Stimulated activated CD4-positive, alpha-beta T cell treated with anti-CD3 and anti-CD28 coated beads, TNF-alpha, amount 100 ng/mL, for 24 hours (primary cell): Measurements from ENCODE around the gene DYNC1LI1.

Experiments
- DNase-seq, 3 experiments: peaks; one replicate each; pipeline ENCODE4 v3.0.0-alpha.2; 2020; ENCODE audit warnings: low read depth in 3 of 3

Gene DYNC1LI1

GRCh38 chr3:32492684-32493436 lies 77.8 kb downstream of the DYNC1LI1 start:
- DNase-seq, result no peak

- DNase-seq, result no peak
Measured at GRCh38 chr3:32488474-32489008, 82.1 kb downstream of the DYNC1LI1 start.

- DNase-seq, result no peak
Measured at GRCh38 chr3:32487781-32488473, 82.7 kb downstream of the DYNC1LI1 start.

GRCh38 chr3:32484436-32484835 lies 86.2 kb downstream of the DYNC1LI1 start:
- no peak for DNase-seq

- DNase-seq, result no peak
Measured at GRCh38 chr3:32483772-32484171, 86.9 kb downstream of the DYNC1LI1 start.

GRCh38 chr3:32482693-32483092 lies 88.0 kb downstream of the DYNC1LI1 start:
- DNase-seq, result no peak

- no peak for DNase-seq
Measured at GRCh38 chr3:32481791-32482631, 88.6 kb downstream of the DYNC1LI1 start.

GRCh38 chr3:32480604-32481003 lies 90.1 kb downstream of the DYNC1LI1 start:
- DNase-seq, result no peak
